Posterior cingulate gyrus (tissue), 11 donors: ENCODE data around the gene ADGRB3.

Experiments
- DNase-seq, 10 donors: peaks; one replicate each; pipeline versions ENCODE4 v3.0.0 to v3.0.0-alpha.2; 2020 to 2021; ENCODE audit warnings: mixed read lengths in 3 of 10
- intact Hi-C: fragments of 100-400 bp; cut with DNase I; formaldehyde crosslinking; loops from one replicate; pipeline ENCODE4 v1.15.1; 2023

ADGRB3 gene

GRCh38 chr6:69343851-69344250 is 708.8 kb downstream of the ADGRB3 start:
- intact Hi-C loops: loop anchor here (10.0 kb wide), 1 partner anchor 241 kb away; no protein-coding TSS in a partner anchor
- peak in 1 of 10 donors; percentile 54 for DNase-seq

GRCh38 chr6:69349771-69350170 is 714.7 kb downstream of the ADGRB3 start:
- intact Hi-C loops: loop anchor here (10.0 kb wide), 1 partner anchor 235 kb away; no protein-coding TSS in a partner anchor
- peak; percentile 27 to 93 (median 64) for DNase-seq

GRCh38 chr6:69362209-69362608 is 727.1 kb downstream of the ADGRB3 start:
- no peak for DNase-seq
- intact Hi-C loops: no loop called here

GRCh38 chr6:69366831-69367230 is 731.7 kb downstream of the ADGRB3 start:
- intact Hi-C loops: no loop called here
- DNase-seq: no peak

- intact Hi-C loops: no loop called here
- no peak for DNase-seq
These were observed 733.5 kb downstream of the ADGRB3 start for GRCh38 chr6:69368613-69369012.

GRCh38 chr6:69370763-69371162 is 735.7 kb downstream of the ADGRB3 start:
- peak in 3 of 10 donors; percentile 15 to 81 (median 18) for DNase-seq
- intact Hi-C loops: no loop called here

- DNase-seq: no peak
- intact Hi-C loops: no loop called here
These were observed 743.2 kb downstream of the ADGRB3 start for GRCh38 chr6:69378326-69378725.

GRCh38 chr6:69379518-69379917 is 744.4 kb downstream of the ADGRB3 start:
- intact Hi-C loops: no loop called here
- no peak for DNase-seq

- intact Hi-C loops: no loop called here
- no peak for DNase-seq
These were observed 748.5 kb downstream of the ADGRB3 start for GRCh38 chr6:69383627-69384026.

- no peak for DNase-seq
- intact Hi-C loops: no loop called here
These were observed 751.3 kb downstream of the ADGRB3 start for GRCh38 chr6:69386426-69386825.

GRCh38 chr6:69390125-69390524 is 755.0 kb downstream of the ADGRB3 start:
- peak in 1 of 10 donors; percentile 56 for DNase-seq
- intact Hi-C loops: no loop called here

- DNase-seq: no peak
- intact Hi-C loops: no loop called here
These were observed 756.0 kb downstream of the ADGRB3 start for GRCh38 chr6:69391106-69391505.

GRCh38 chr6:69392745-69393144 is 757.7 kb downstream of the ADGRB3 start:
- intact Hi-C loops: no loop called here

GRCh38 chr6:69398311-69398710 is 763.2 kb downstream of the ADGRB3 start:
- intact Hi-C loops: no loop called here

More at GRCh38 chr6:69392745-69393144, 757.7 kb downstream of the ADGRB3 start:
- no peak for DNase-seq

GRCh38 chr6:69398729-69399128 is 763.6 kb downstream of the ADGRB3 start:
- intact Hi-C loops: no loop called here
- DNase-seq: no peak

More at GRCh38 chr6:69398311-69398710, 763.2 kb downstream of the ADGRB3 start:
- DNase-seq: no peak

GRCh38 chr6:69408886-69409285 is 773.8 kb downstream of the ADGRB3 start:
- DNase-seq: no peak
- intact Hi-C loops: no loop called here

GRCh38 chr6:69416776-69417175 is 781.7 kb downstream of the ADGRB3 start:
- no peak for DNase-seq
- intact Hi-C loops: no loop called here

- DNase-seq: no peak
- intact Hi-C loops: no loop called here
These were observed 786.2 kb downstream of the ADGRB3 start for GRCh38 chr6:69421269-69421668.

GRCh38 chr6:69422020-69422419 is 786.9 kb downstream of the ADGRB3 start:
- intact Hi-C loops: no loop called here
- DNase-seq: no peak

- peak in 3 of 10 donors; percentile 16 to 83 (median 57) for DNase-seq
- intact Hi-C loops: no loop called here
These were observed 787.4 kb downstream of the ADGRB3 start for GRCh38 chr6:69422475-69422874.

- no peak for DNase-seq
- intact Hi-C loops: no loop called here
These were observed 788.7 kb downstream of the ADGRB3 start for GRCh38 chr6:69423785-69424184.

GRCh38 chr6:69424581-69424980 is 789.5 kb downstream of the ADGRB3 start:
- intact Hi-C loops: no loop called here
- DNase-seq: no peak

- intact Hi-C loops: no loop called here
- DNase-seq: no peak
These were observed 792.8 kb downstream of the ADGRB3 start for GRCh38 chr6:69427882-69428281.
